ENCODE measurements around the gene ACAD9.

The ACAD9 gene

GRCh38 chr3:128956440-128956839 lies 77.0 kb downstream of the ACAD9 start:
- ATAC-seq = no peak
- Mint-ChIP-seq H3K27ac (no peak overlapping the region), H3K36me3 (ENCODE audit: low read depth) (no peaks in the 10 kb centered on the region), H3K4me1 (no peaks in the 10 kb centered on the region), H3K4me3 (no peak overlapping the region), H3K27me3 (peaks cover 3% of the 10 kb centered on the region), H3K9me3 (no peaks in the 10 kb centered on the region)
- DNase-seq = no peak
